ENCODE results near the gene REG3G.

The REG3G gene

DNA sequence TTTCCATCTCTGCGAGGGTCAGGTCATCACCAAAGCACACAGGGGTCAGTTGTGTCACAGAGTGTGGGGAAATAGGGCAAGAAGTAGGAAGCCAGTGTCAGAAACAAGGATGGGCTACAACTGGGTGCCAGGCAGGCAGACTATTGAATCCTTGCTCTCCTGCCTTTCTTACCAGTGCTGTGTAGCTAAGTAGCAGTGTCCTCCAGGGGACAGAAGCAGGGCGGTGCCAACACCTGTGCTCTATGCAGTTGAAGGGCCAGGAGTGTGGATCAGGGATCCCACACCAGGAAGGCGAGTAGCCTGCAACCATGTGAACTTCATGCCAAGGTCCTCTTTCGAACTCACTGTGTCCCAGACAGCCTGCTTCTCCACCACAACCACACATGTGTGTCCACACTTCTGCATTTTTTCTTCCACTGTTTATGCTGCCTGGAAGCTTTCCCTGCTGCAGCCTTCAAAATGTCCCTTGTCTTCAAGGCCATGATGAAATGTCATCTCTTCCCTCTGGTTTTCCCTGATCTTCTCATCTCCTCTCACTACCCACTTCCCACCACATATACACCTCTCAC lies 25.4 kb upstream of the REG3G start:
- Histone ChIP-seq H3K9me2 (replicated peaks; ENCODE audit: low read depth, low read length) (no peaks in the 10 kb centered on the region), H4K20me1 (ENCODE audit: insufficient read depth, low read length, poor library complexity, severe bottlenecking) (no peaks in the 10 kb centered on the region), H2AFZ (ENCODE audit: low read length) (no peak overlapping the region), H3K4me3 (ENCODE audit: low read length, poor library complexity, severe bottlenecking) (no peak overlapping the region), H3K27me3 (ENCODE audit: insufficient read depth, low read length, poor library complexity, severe bottlenecking) (no peaks in the 10 kb centered on the region), H3K36me3 (ENCODE audit: insufficient read depth, low read length) (no peaks in the 10 kb centered on the region), H3K79me2 (ENCODE audit: insufficient read depth, low read length) (no peaks in the 10 kb centered on the region), H3K4me1 (ENCODE audit: insufficient read depth, low read length, poor library complexity, severe bottlenecking) (no peaks in the 10 kb centered on the region), H3F3A (ENCODE audit: low read depth) (no peaks in the 10 kb centered on the region), H3K9ac (ENCODE audit: low read depth, low read length, poor library complexity, severe bottlenecking) (no peak overlapping the region), H3K4me2 (ENCODE audit: low read depth, low read length, poor library complexity, severe bottlenecking) (no peak overlapping the region), H3K9me3 (ENCODE audit: insufficient read depth, low read depth, low read length) (no peaks in the 10 kb centered on the region; the same call in 1 of the 2 replicates)
- TF ChIP-seq, protein P1, sequence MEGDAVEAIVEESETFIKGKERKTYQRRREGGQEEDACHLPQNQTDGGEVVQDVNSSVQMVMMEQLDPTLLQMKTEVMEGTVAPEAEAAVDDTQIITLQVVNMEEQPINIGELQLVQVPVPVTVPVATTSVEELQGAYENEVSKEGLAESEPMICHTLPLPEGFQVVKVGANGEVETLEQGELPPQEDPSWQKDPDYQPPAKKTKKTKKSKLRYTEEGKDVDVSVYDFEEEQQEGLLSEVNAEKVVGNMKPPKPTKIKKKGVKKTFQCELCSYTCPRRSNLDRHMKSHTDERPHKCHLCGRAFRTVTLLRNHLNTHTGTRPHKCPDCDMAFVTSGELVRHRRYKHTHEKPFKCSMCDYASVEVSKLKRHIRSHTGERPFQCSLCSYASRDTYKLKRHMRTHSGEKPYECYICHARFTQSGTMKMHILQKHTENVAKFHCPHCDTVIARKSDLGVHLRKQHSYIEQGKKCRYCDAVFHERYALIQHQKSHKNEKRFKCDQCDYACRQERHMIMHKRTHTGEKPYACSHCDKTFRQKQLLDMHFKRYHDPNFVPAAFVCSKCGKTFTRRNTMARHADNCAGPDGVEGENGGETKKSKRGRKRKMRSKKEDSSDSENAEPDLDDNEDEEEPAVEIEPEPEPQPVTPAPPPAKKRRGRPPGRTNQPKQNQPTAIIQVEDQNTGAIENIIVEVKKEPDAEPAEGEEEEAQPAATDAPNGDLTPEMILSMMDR (conservative IDR thresholded peaks at IDR 0.05; ENCODE audit: low read length), result no peak
- no peak for TF ChIP-seq EZH2phosphoT487 (IDR thresholded peaks at IDR 0.05; ENCODE audit: borderline replicate concordance)

DNA sequence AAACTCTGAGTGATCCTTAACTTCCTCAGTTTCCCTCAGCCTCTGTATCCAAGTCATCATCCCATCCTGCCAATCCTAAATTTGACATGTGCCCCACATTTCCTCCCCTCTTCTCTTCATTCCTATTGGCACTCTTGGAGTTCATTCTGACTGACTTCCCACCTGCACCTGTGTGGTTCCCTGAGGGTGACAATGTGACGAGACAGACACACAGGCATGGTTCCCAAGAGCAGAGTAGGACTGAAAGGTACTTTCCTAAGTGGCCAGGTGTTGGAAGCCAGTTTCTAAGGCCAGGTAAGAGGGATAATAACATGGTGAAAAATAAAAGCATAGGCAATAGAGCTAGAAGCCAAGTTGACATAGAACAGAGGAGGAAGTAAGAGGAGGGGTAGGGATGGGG lies 24.2 kb upstream of the REG3G start:
- Histone ChIP-seq H3K9me2 (replicated peaks; ENCODE audit: low read depth, low read length) (no peaks in the 10 kb centered on the region), H3K4me1 (ENCODE audit: insufficient read depth, low read length, poor library complexity, severe bottlenecking) (no peaks in the 10 kb centered on the region), H3K36me3 (ENCODE audit: insufficient read depth, low read length) (no peaks in the 10 kb centered on the region), H4K20me1 (ENCODE audit: insufficient read depth, low read length, poor library complexity, severe bottlenecking) (no peaks in the 10 kb centered on the region), H3K9ac (ENCODE audit: low read depth, low read length, poor library complexity, severe bottlenecking) (no peak overlapping the region), H3K79me2 (ENCODE audit: insufficient read depth, low read length) (no peaks in the 10 kb centered on the region), H2AFZ (ENCODE audit: low read length) (no peak overlapping the region), H3K27me3 (ENCODE audit: insufficient read depth, low read length, poor library complexity, severe bottlenecking) (no peaks in the 10 kb centered on the region), H3K9me3 (ENCODE audit: insufficient read depth, low read depth, low read length) (no peaks in the 10 kb centered on the region; the same call in 1 of the 2 replicates), H3K4me3 (ENCODE audit: low read length, poor library complexity, severe bottlenecking) (no peak overlapping the region), H3F3A (ENCODE audit: low read depth) (no peaks in the 10 kb centered on the region), H3K4me2 (ENCODE audit: low read depth, low read length, poor library complexity, severe bottlenecking) (no peak overlapping the region)
- no peak for TF ChIP-seq EZH2phosphoT487 (IDR thresholded peaks at IDR 0.05; ENCODE audit: borderline replicate concordance)
- TF ChIP-seq, protein P1 (conservative IDR thresholded peaks at IDR 0.05; ENCODE audit: low read length), result no peak

DNA sequence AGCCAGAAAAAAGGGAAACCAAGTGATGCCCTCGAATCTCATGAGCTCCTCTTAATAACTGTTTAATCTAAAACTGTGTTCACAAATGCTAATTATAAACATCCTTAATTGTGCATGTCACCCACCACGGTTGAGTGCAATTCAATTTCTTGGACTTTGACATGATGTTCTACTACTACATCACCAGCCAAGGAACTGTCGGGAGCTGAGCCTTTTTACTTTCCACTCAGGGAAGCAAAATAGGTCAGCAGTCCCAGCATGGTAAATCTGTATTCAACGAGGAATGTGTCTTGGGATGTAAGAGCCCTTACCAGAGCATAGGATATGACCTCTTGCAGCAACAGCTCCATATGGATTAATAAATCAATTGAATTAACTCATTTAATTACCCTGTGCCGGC lies 20.8 kb upstream of the REG3G start:
- Histone ChIP-seq H3K4me1 (ENCODE audit: insufficient read depth, low read length, poor library complexity, severe bottlenecking) (no peaks in the 10 kb centered on the region), H4K20me1 (ENCODE audit: insufficient read depth, low read length, poor library complexity, severe bottlenecking) (no peaks in the 10 kb centered on the region), H3K4me3 (ENCODE audit: low read length, poor library complexity, severe bottlenecking) (no peak overlapping the region), H3K9ac (ENCODE audit: low read depth, low read length, poor library complexity, severe bottlenecking) (no peak overlapping the region), H3K79me2 (ENCODE audit: insufficient read depth, low read length) (no peaks in the 10 kb centered on the region), H3F3A (ENCODE audit: low read depth) (no peaks in the 10 kb centered on the region), H3K27me3 (ENCODE audit: insufficient read depth, low read length, poor library complexity, severe bottlenecking) (no peaks in the 10 kb centered on the region), H3K36me3 (ENCODE audit: insufficient read depth, low read length) (no peaks in the 10 kb centered on the region), H3K4me2 (ENCODE audit: low read depth, low read length, poor library complexity, severe bottlenecking) (no peak overlapping the region), H2AFZ (ENCODE audit: low read length) (no peak overlapping the region), H3K9me3 (ENCODE audit: insufficient read depth, low read depth, low read length) (no peaks in the 10 kb centered on the region; the same call in 1 of the 2 replicates), H3K9me2 (replicated peaks; ENCODE audit: low read depth, low read length) (no peaks in the 10 kb centered on the region)
- TF ChIP-seq, protein P1 (conservative IDR thresholded peaks at IDR 0.05; ENCODE audit: low read length), result no peak
- no peak for TF ChIP-seq EZH2phosphoT487 (IDR thresholded peaks at IDR 0.05; ENCODE audit: borderline replicate concordance)

Measured in Loucy (cell line).